GM12801 (cell line): Measurements from ENCODE around the gene DLG1.

ENCODE experiments used
- TF ChIP-seq, protein P1 (sequence below): IDR thresholded peaks from one replicate; pipeline ENCODE4 v1.5.1; 2011; ENCODE audit warnings: control low read depth; ENCODE audit not compliant: insufficient read length; ENCODE audit errors: extremely low read depth

DLG1 gene

DNA sequence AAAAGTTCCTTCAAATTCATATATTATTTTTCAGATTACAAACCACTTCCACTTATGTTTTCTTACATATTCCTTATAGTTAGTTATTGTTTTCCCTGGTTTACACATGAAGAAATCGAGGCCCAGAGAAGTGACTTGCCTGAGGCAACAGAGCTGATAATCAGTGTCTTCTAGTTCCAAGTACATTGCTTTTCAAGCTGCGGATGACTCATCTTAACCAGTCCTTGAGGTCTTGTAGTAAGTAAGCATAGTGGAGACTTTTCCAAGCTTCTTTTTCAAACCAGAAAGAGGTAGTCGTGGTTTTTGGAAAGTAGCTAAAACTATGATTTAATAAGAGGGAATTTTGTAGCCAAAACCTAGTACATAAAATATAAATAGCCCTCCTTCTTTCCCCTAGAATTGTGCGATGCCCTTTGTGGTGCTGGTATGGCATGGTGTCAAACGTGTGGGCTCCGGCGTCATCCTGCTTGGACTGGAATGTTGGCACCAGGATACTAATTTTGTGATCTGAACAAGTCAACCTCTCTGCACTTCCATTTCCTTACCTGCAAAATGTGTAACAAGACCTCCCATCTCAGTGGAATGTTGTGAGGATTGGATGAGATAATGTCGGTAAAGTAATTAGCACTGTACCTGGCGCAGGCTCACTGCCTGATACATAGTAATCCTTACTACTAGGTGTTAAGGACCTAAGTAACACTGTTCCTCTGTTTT is 19.0 kb upstream of the DLG1 start:
- TF ChIP-seq, protein P1, sequence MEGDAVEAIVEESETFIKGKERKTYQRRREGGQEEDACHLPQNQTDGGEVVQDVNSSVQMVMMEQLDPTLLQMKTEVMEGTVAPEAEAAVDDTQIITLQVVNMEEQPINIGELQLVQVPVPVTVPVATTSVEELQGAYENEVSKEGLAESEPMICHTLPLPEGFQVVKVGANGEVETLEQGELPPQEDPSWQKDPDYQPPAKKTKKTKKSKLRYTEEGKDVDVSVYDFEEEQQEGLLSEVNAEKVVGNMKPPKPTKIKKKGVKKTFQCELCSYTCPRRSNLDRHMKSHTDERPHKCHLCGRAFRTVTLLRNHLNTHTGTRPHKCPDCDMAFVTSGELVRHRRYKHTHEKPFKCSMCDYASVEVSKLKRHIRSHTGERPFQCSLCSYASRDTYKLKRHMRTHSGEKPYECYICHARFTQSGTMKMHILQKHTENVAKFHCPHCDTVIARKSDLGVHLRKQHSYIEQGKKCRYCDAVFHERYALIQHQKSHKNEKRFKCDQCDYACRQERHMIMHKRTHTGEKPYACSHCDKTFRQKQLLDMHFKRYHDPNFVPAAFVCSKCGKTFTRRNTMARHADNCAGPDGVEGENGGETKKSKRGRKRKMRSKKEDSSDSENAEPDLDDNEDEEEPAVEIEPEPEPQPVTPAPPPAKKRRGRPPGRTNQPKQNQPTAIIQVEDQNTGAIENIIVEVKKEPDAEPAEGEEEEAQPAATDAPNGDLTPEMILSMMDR: no peak

DNA sequence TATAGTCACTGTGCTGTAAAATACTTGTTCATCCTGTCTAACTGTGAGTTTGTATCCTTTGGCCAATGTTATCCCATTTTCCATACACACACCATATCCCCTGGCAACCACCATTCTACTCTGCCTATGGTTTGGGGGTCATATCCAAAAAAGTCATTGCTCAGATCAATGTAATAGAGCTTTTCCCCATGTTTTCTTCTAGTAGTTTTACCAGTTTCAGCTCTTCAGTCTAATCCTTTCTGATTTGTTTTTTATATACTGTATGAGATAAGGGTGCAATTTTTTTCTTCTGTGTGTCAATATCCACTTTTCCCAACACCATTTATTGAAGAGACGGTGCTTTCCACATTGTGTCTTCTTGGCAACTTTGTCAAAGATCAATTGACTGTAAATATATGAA is 14.0 kb upstream of the DLG1 start:
- TF ChIP-seq, protein P1: no peak

DNA sequence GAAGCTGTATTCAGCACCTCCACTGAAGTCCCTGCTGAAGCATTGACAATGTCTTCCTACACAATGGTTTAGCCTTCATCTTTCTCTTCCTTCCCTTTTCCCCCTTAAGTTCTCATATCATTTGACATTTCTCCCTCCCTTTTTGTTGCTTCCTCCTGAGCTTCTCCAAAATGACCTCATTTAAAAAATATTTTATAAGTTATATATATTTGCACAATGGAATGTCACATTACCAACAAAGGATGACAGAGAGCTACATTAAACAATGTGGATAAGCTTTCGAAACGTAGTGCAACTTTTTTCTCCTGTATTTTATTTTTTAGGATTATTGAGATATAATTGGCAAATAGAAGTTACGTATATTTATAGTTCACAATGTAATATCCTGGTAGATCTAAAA is 13.2 kb upstream of the DLG1 start:
- TF ChIP-seq, protein P1: no peak

GRCh38 chr3:197309528-197310361 is 11.3 kb upstream of the DLG1 start:
- TF ChIP-seq, protein P1: no peak

DNA sequence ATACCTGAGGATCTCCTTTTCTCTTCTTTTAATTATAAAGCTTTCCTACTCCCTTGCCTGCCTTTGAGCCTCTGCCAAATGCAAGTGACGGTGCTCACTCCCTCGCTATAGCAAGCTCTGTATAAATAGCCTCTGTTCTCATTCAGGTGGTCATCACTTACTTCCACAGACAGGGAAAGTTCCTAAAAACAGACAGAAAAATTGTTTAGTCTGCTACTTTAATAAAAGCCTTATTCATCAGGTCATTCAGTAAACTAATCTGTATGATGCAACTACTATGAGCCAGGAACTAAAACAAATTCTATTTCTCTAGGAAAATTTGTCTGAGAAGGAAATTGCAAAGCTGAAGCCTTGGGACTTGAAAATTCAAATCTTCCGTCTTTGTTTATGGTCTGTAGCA is 10.2 kb upstream of the DLG1 start:
- TF ChIP-seq, protein P1: no peak

GRCh38 chr3:197306374-197307086 is 8.1 kb upstream of the DLG1 start:
- TF ChIP-seq, protein P1: no peak

DNA sequence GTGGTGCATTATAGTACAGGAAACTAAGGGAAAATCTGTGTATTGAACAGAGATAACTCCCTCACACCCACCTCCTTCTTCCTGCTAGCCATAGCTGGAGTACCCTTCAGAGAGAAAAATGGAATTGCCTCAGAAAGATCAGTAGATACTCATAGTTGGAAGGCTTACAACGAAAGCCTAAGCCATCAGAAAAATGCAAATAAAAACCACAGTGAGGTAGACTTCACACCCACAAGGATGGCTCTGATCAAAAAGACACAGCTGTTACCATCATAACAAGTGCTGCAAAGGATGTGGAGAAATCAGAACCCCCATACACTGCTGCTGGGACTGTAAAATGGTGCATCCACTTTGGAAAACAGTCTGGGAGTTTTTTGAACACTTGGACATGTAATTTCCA is 7.4 kb upstream of the DLG1 start:
- TF ChIP-seq, protein P1: no peak
